Dedifferentiated amniotic fluid mesenchymal stem cell (primary cell): ENCODE data around the gene MCL1.
A peak's percentile ranks its signal among the peaks of the same experiment; 100 is the strongest.

Source experiments
- DNase-seq: peaks from one replicate; pipeline ENCODE4 v3.0.0-alpha.2; 2016; ENCODE audit errors: extremely low spot score

Gene MCL1

DNA sequence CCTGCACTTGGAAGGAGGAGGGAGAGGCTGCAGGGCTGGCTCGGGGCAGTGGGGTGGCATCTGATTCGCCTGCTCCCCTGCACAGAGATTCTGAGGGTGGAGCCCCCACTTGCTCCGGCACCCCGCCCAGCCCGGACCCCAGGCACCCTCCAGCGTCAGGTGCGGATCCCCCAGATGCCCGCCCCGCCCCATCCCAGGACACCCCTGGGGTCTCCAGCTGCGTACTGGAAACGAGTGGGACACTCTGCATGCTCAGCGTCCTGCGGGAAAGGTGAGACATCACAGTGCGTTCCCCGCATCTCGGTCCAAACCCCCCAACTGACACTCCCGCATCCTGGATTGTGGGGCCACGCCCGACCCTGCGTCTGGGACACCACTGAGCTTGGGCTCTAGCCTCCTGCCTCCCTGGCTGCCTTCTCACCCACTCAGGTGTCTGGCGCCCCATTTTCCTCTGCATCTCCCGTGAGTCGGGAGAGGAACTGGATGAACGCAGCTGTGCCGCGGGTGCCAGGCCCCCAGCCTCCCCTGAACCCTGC is 22.3 kb downstream of the MCL1 start:
- no peak for DNase-seq

GRCh38 chr1:150555971-150556865 is 23.2 kb downstream of the MCL1 start:
- DNase-seq = no peak

- DNase-seq = no peak
These were observed 24.0 kb downstream of the MCL1 start for GRCh38 chr1:150555198-150555970.

DNA sequence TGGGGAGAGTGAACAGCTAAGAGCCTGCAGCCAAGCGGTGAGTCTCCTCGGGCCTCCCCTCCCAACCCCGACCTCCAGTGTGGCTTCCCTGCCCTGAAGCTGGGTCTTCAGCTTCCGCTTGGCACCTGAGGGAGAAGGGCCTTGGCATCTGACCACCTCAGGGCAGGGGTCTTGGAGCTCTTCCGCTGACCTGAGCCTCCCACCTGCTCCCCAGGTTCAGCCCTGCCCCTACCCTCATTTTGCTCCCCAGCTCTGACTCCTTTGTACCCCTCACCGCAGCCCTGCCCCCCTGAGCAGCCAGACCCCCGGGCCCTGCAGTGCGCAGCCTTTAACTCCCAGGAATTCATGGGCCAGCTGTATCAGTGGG is 25.3 kb downstream of the MCL1 start:
- DNase-seq = no peak

DNA sequence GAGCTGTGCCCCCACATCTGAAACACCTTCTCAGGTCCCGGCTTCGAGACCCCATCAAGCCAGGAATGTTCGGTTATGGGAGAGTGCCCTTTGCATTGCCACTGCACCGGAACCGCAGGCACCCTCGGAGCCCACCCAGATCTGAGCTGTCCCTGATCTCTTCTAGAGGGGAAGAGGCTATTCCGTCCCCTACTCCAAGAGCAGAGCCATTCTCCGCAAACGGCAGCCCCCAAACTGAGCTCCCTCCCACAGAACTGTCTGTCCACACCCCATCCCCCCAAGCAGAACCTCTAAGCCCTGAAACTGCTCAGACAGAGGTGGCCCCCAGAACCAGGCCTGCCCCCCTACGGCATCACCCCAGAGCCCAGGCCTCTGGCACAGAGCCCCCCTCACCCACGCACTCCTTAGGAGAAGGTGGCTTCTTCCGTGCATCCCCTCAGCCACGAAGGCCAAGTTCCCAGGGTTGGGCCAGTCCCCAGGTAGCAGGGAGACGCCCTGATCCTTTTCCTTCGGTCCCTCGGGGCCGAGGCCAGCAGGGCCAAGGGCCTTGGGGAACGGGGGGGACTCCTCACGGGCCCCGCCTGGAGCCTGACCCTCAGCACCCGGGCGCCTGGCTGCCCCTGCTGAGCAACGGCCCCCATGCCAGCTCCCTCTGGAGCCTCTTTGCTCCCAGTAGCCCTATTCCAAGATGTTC is 25.9 kb downstream of the MCL1 start:
- no peak for DNase-seq

GRCh38 chr1:150552911-150553289 is 26.5 kb downstream of the MCL1 start:
- no peak for DNase-seq

- DNase-seq = peak; percentile 68
These were observed 27.1 kb downstream of the MCL1 start for GRCh38 chr1:150552128-150552910.

DNA sequence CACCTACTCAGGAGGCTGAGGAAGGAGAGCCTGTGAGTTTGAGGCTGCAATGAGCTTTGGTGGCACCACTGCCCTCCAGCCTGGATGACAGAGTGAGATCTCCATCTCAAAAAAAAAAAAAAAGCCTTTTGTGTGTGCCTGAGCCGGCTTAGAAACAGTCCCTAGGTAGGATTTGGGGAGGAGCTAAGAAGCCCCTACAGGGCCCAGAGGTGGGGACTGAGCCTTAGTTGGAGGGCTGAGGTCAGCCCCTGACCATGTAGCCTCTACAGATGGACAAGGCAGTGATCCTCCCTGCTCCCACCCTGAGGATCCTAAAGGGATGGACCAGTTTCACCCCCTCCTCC is 27.7 kb downstream of the MCL1 start:
- DNase-seq = no peak

GRCh38 chr1:150551051-150551783 is 28.2 kb downstream of the MCL1 start:
- DNase-seq = no peak

- DNase-seq = no peak
These were observed 29.0 kb downstream of the MCL1 start for GRCh38 chr1:150550222-150551050.

GRCh38 chr1:150549496-150550221 is 29.8 kb downstream of the MCL1 start:
- no peak for DNase-seq

- DNase-seq = peak; percentile 47
These were observed 30.5 kb downstream of the MCL1 start, which contains the start of gene ADAMTSL4 for GRCh38 chr1:150548632-150549495. Gene ADAMTSL4 (plus strand): TSS chr1:150549408. CDS start chr1:150552289, 2,881 bp downstream.

DNA sequence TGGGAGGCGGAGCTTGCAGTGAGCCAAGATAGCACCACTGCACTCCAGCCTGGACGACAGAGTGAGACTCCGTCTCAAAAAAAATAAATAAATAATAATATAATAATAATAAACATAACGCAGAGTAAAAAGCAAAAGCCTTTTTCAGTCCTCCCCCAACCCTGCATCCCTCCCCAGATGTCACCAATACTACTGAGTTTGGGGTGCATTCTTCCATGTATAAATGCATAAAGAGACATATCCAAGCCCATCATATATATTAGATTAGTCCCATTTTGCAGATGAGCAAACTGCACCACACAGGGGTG is 31.1 kb downstream of the MCL1 start:
- DNase-seq = no peak

DNA sequence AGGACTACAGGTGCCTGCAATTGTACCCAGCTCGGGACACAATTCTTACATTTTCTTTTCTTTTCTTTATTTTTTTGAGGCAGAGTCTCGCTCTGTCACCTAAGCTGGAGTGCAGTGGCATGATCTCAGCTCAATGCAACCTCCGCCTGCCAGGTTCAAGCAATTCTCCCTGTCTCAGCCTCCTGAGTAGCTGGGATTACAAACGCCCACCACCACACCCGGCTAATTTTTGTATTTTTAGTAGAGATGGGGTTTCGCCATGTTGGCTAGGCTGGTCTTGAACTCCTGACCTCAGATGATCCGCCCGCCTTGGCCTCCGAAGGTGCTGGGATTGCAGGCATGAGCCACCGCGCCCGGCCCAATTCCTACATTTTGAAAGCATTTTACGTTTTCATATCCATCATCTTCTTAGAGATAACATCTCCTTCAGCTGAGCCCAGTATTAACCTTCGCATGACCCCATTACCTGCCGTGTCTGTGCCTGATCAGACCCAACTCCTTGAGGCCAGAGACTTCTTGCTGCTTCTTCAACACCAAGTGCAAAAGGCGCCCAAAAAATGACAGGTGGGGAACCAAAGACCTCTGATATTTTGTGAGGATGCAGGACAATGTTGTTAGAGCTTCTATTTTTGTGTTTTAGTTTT is 33.0 kb downstream of the MCL1 start:
- no peak for DNase-seq

DNA sequence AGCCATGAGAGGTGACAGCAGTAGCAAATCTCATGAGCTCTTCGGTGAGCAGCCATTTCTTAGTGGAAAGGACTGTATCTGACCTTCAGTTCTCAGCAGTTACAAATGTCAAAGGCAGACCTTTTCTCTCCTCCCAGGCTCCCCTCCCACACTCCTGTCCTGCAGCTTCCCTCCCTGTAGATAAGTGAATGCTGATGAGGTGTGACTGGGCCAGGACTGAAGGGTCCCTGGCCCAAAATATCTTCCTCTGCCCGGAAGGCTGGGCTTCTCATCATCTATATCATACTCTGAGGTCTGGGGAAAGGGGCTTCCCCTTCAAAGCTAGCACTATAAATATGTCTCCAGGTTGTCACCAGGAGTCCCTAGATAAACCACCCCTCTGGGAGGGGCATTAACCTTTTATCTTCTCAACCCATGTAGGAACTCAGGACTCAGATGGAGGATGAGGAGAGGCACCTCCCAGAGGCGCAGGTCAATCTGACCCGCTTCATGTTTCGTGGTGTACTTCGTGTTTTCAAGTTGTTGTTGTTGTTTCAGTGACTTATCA is 33.9 kb downstream of the MCL1 start:
- no peak for DNase-seq

DNA sequence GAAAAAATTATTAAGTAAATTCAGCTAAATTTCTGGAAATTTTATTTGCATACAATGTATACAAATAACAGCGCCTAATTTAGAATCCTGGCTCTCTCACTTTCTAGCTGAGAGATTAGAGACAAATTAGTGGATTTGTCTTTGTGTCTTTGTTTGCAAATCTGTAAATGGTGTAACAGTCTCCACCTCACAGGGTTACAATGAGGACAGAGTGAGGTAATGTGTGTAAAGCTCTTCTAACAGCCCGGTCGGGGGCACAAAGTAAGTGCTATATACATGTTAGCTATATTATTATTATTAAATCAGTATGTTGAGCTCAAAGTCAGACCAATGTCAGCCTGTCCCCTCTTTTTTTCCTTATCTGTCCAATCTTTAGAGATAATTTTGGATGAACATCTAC is 35.2 kb downstream of the MCL1 start:
- no peak for DNase-seq

- DNase-seq = no peak
These were observed 35.8 kb downstream of the MCL1 start for GRCh38 chr1:150543500-150544143.
